SK-N-SH (cell line): ENCODE data around the gene SNX9. TPM values are rescaled to one million over a fixed set of nuclear protein-coding genes. Genes with fewer than 3 reads are reported as not detected.
A peak's percentile ranks its signal among the peaks of the same experiment; 100 is the strongest.

ENCODE experiments used
- CTCF ChIA-PET: fragments of 300-600, 350-600 bp; formaldehyde crosslinking; extraction: SDS; loops from one replicate; lab custom pipeline; 2021; lab: Yijun Ruan, JAX
- POLR2A ChIA-PET: fragments of 350-600 bp; sonication (Branson Sonifier 250); formaldehyde crosslinking; extraction: SDS; loops from one replicate; lab custom pipeline; 2020; ENCODE audit warnings: antibody characterized with exemption, inconsistent platforms; lab: Yijun Ruan, JAX
- DNase-seq: peaks from one replicate; pipeline ENCODE4 v3.0.0; 2012
- H2AFZ ChIP-seq: fragments of 200-600 bp; sonication (generic); 2 replicates; pipeline ENCODE4 v1.8.1; 2016; ENCODE audit warnings: antibody characterized with exemption, mild to moderate bottlenecking, low read depth
- H3F3A ChIP-seq: fragments of 200-600 bp; sonication (generic); replicated peaks from 2 replicates; pipeline ENCODE3; 2016; ENCODE audit warnings: antibody characterized with exemption, mild to moderate bottlenecking; ENCODE audit not compliant: insufficient read depth
- H3K27ac ChIP-seq, 2 experiments: fragments of 200-500 bp in 1 of 2; fragments of 200-600 bp in 1 of 2; sonication (Bioruptor generic) in 1 of 2; sonication (generic), shearing (Covaris generic) in 1 of 2; 2 replicates each; pipeline versions ENCODE4 v1.5.1 to v1.6.1; 2014 to 2016; ENCODE audit warnings: low read depth in 2 of 2, inconsistent platforms in 1 of 2, low read length in 1 of 2, mild to moderate bottlenecking in 1 of 2, mixed read lengths in 1 of 2
- H3K27me3 ChIP-seq: fragments of 200-600 bp; sonication (generic), shearing (Covaris generic); 2 replicates; pipeline ENCODE4 v1.6.1; 2016; ENCODE audit warnings: mixed run types; ENCODE audit not compliant: insufficient read depth
- H3K36me3 ChIP-seq, 2 experiments: fragments of 200-500 bp in 1 of 2; fragments of 200-600 bp in 1 of 2; sonication (Bioruptor generic) in 1 of 2; sonication (generic) in 1 of 2; replicated peaks in 1 of 2; 2 replicates each; pipeline versions ENCODE3 to v1.5.1; 2014 to 2016; ENCODE audit warnings: low read length in 1 of 2, mild to moderate bottlenecking in 1 of 2; ENCODE audit not compliant: insufficient read depth in 2 of 2, control insufficient read depth in 1 of 2
- H3K4me1 ChIP-seq, 2 experiments: fragments of 200-500 bp in 1 of 2; fragments of 200-600 bp in 1 of 2; sonication (Bioruptor generic) in 1 of 2; sonication (generic), shearing (Covaris generic) in 1 of 2; 2 replicates each; pipeline versions ENCODE4 v1.5.1 to v1.6.1; 2014 to 2016; ENCODE audit warnings: low read depth in 1 of 2, low read length in 1 of 2, mixed run types in 1 of 2; ENCODE audit not compliant: insufficient read depth in 2 of 2, control insufficient read depth in 1 of 2
- H3K4me2 ChIP-seq: fragments of 200-600 bp; sonication (generic), shearing (Covaris generic); 2 replicates; pipeline ENCODE4 v1.6.1; 2017; ENCODE audit warnings: mixed run types
- H3K4me3 ChIP-seq, 2 experiments: fragments of 200-500 bp in 1 of 2; fragments of 200-600 bp in 1 of 2; sonication (Bioruptor generic) in 1 of 2; sonication (generic), shearing (Covaris generic) in 1 of 2; 2 replicates each; pipeline versions ENCODE4 v1.5.1 to v1.8.1; 2014 to 2016; ENCODE audit warnings: low read depth in 2 of 2, inconsistent platforms in 1 of 2, low read length in 1 of 2, mild to moderate bottlenecking in 1 of 2, mixed read lengths in 1 of 2, moderate library complexity in 1 of 2
- H3K79me2 ChIP-seq: fragments of 200-600 bp; sonication (generic); 2 replicates; pipeline ENCODE4 v1.8.1; 2017; ENCODE audit warnings: mild to moderate bottlenecking; ENCODE audit not compliant: insufficient read depth
- H3K9ac ChIP-seq: fragments of 200-600 bp; sonication (generic); 2 replicates; pipeline ENCODE4 v1.6.1; 2017; ENCODE audit warnings: mixed run types
- H3K9me2 ChIP-seq: fragments of 200-600 bp; sonication (generic); 2 replicates; pipeline ENCODE4 v1.6.1; 2017; ENCODE audit warnings: mixed run types
- H3K9me3 ChIP-seq: fragments of 200-600 bp; sonication (generic); 2 replicates; pipeline ENCODE4 v1.6.1; 2017; ENCODE audit warnings: mixed run types, mild to moderate bottlenecking, moderate library complexity
- H4K20me1 ChIP-seq: fragments of 200-600 bp; sonication (generic); 2 replicates; pipeline ENCODE4 v1.6.1; 2017; ENCODE audit warnings: mild to moderate bottlenecking, mixed run types; ENCODE audit not compliant: insufficient read depth
- EP300 ChIP-seq, 2 experiments: IDR thresholded peaks; 2 replicates each; pipeline versions ENCODE4 v1.4.0 to v1.6.1; 2012; ENCODE audit warnings: borderline replicate concordance in 1 of 2, low read depth in 1 of 2, low read length in 1 of 2
- GABPA ChIP-seq: IDR thresholded peaks from 2 replicates; pipeline ENCODE4 v1.4.0; 2012; ENCODE audit warnings: low read depth, mild to moderate bottlenecking
- IRF3 ChIP-seq: fragments of 150-350 bp; IDR thresholded peaks from 2 replicates; pipeline ENCODE4 v1.6.1; 2016; ENCODE audit warnings: mild to moderate bottlenecking, low read depth, low read length
- JUND ChIP-seq: IDR thresholded peaks from 2 replicates; pipeline ENCODE4 v1.4.0; 2012
- MEF2A ChIP-seq: IDR thresholded peaks from 2 replicates; pipeline ENCODE4 v1.4.0; 2012; ENCODE audit warnings: low read depth, borderline replicate concordance
- MXI1 ChIP-seq: IDR thresholded peaks from 2 replicates; pipeline ENCODE4 v1.6.1; 2012; ENCODE audit warnings: mild to moderate bottlenecking, low read depth, low read length, improper control_type of control experiment
- POLR2AphosphoS5 ChIP-seq: IDR thresholded peaks from 2 replicates; pipeline ENCODE4 v1.6.1; 2012; ENCODE audit warnings: low read depth, low read length
- RAD21 ChIP-seq: IDR thresholded peaks from 2 replicates; pipeline ENCODE4 v1.6.1; 2012; ENCODE audit warnings: mild to moderate bottlenecking, low read length
- REST ChIP-seq: IDR thresholded peaks from 2 replicates; pipeline ENCODE4 v1.6.1; 2012; ENCODE audit warnings: mild to moderate bottlenecking, low read depth, low read length, moderate library complexity
- RFX5 ChIP-seq: IDR thresholded peaks from 2 replicates; pipeline ENCODE4 v1.6.1; 2012; ENCODE audit warnings: mild to moderate bottlenecking, improper control_type of control experiment, low read length
- RXRA ChIP-seq: IDR thresholded peaks from 2 replicates; pipeline ENCODE4 v1.4.0; 2012; ENCODE audit warnings: low read depth, mild to moderate bottlenecking, borderline replicate concordance
- TEAD4 ChIP-seq: IDR thresholded peaks from 2 replicates; pipeline ENCODE4 v1.4.0; 2012; ENCODE audit warnings: mild to moderate bottlenecking, borderline replicate concordance; ENCODE audit not compliant: insufficient read depth
- WGBS: methylation state at CpG from one replicate; pipeline ENCODE4 v1.1.6; 2017; ENCODE audit warnings: low lambda C conversion rate; 5-methylcytosine and 5-hydroxymethylcytosine counted together
- polyA plus RNA-seq, 3 experiments: library from polyadenylated mRNA; depleted of rRNA; stranded (reverse); fragments of >200 nt; gene quantifications; 2 replicates each; pipeline ENCODE4 v1.2.3, GENCODE V29; 2012

The SNX9 gene
- polyA plus RNA-seq, 1 of the 3 experiments (the other 2 are of a cell fraction) = 31.6 TPM

GRCh38 chr6:157959451-157960227, 136.6 kb downstream of the SNX9 start:
- H3K4me2 ChIP-seq = no peak overlapping the region
- H3K9me3 ChIP-seq = peaks cover 9% of the 10 kb centered on the region; the same call in 1 of the 2 replicates
- H4K20me1 ChIP-seq = no peaks in the 10 kb centered on the region
- no peak overlapping the region for H3K27ac ChIP-seq
- no peak overlapping the region for H2AFZ ChIP-seq
- POLR2A ChIA-PET = no interaction called here
- no peaks in the 10 kb centered on the region for H3K9me2 ChIP-seq
- peaks cover 3 to 29% of the 10 kb centered on the region in 2 experiments; a peak in 3 of 4 replicates for H3K4me1 ChIP-seq
- CTCF ChIA-PET = interaction anchor here (1.6 kb wide), 1 partner anchor 204 kb away, joined by 8 read pairs; no protein-coding TSS in a partner anchor
- H3K79me2 ChIP-seq = no peaks in the 10 kb centered on the region
- 83% methylated on average over 1 of the region's 1 CpG for WGBS
- TF ChIP-seq TEAD4 = no peak
- no peak for TF ChIP-seq MEF2A
- no peaks in the 10 kb centered on the region for H3K27me3 ChIP-seq
- no peak overlapping the region for H3K4me3 ChIP-seq
- peaks cover 36% of the 10 kb centered on the region for H3F3A ChIP-seq
- no peak overlapping the region for H3K9ac ChIP-seq
- no peak for DNase-seq
- H3K36me3 ChIP-seq = peaks cover 0 to 3% of the 10 kb centered on the region in 2 experiments

GRCh38 chr6:157961153-157961831, 138.2 kb downstream of the SNX9 start:
- Histone ChIP-seq H3K9me3 (peaks cover 9% of the 10 kb centered on the region; the same call in 1 of the 2 replicates), H3K4me2 (no peak overlapping the region), H3F3A (peaks cover 36% of the 10 kb centered on the region), H3K36me3 (peaks cover 0 to 3% of the 10 kb centered on the region in 2 experiments), H4K20me1 (no peaks in the 10 kb centered on the region), H3K27me3 (no peaks in the 10 kb centered on the region), H3K27ac (peak overlapping the region in 1 of 2 experiments; percentile 99; a peak in 1 of 4 replicates), H3K4me1 (peaks cover 3 to 29% of the 10 kb centered on the region in 2 experiments; a peak in 3 of 4 replicates), H3K9me2 (no peaks in the 10 kb centered on the region), H3K79me2 (no peaks in the 10 kb centered on the region), H2AFZ (no peak overlapping the region), H3K9ac (no peak overlapping the region), H3K4me3 (no peak overlapping the region)
- CTCF ChIA-PET = interaction anchor here (1.5 to 1.6 kb wide), 2 partner anchors 111 to 205 kb away, joined by 5 to 8 read pairs; no protein-coding TSS in a partner anchor
- DNase-seq = no peak
- WGBS = 86% methylated on average over 4 of the region's 5 CpGs
- POLR2A ChIA-PET = no interaction called here
- TF ChIP-seq REST (no peak), TEAD4 (no peak), JUND (no peak), MEF2A (no peak), RFX5 (no peak), IRF3 (no peak), POLR2AphosphoS5 (no peak), MXI1 (no peak), EP300 (IDR thresholded peaks at IDR 0.05; ENCODE audit: borderline replicate concordance in 1 of 2, low read depth in 1 of 2, low read length in 1 of 2) (no peak), RXRA (no peak), GABPA (no peak), RAD21 (no peak)
